Stimulated activated naive CD4-positive, alpha-beta T cell (primary cell): ENCODE measurements around the gene HAVCR1.
A peak's percentile ranks its signal among the peaks of the same experiment; 100 is the strongest.
"Not testable (repeated sequence)": the region's sequence is repeated elsewhere in the genome, so short reads cannot be mapped to it uniquely, and the experiment has no call there.

ENCODE experiments used
- DNase-seq, 6 experiments: peaks; one replicate each; lab custom pipeline; 2025; lab: John Stamatoyannopoulos, UW

HAVCR1 gene

GRCh38 chr5:157049605-157050004 lies 9.3 kb downstream of the HAVCR1 start:
- no peak for DNase-seq

DNA sequence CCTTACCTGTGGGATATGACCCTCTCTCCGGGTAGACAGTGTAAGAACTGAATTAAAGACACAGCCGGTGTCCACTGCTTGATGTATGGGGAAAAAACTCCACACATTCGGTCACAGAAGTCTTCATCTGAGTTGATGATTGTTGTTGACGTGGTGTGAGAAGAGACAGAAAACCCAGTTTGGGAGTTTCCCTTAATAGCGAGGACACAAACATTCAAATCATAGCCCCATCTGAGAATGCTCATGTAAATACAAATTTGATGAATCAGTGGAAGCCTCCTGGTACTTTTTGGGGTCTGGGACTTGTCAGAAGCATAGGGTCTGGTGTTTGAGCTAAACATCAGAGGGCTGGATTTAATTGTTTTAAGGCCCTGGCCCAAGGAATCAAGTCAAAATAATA lies 11.0 kb downstream of the HAVCR1 start:
- DNase-seq: no peak

DNA sequence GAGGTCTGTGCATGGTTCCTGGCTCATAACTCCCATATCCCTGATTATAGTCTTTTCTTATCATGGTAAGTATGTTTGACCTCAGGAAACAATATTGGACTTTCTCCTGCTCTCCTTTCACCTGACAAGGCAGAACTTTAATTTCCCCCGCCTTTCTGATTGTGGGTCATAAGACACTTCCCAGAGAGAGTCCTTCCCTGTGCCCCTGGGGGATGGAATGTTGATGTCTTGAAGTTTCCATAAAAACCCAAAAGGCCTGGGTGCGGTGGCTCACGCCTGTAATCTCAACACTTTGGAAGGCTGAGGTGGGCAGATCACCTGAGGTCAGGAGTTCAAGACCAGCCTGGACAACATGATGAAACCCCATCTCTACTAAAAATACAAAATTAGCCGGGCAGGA lies 11.9 kb downstream of the HAVCR1 start:
- DNase-seq: not testable (repeated sequence)

DNA sequence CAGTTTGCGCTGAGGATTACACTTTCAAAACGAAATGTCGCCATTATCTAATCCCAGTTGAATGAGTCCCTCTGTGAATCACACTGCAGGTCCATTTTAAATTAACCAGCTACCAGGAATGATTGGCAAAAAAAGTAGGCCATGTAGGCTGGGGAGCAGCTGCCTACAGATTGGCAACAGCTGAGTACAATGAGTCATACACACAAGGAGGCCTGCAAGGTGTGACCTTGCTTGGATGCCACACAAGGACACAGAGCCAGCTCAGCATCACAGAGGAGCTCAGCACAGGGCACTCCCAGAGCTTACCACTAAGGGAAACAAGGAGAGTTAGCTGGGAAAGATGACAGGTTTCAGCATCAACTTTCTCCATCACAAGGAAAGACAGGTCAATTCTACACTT lies 12.9 kb downstream of the HAVCR1 start:
- no peak for DNase-seq

- DNase-seq: no peak
Observed at GRCh38 chr5:157045601-157046000, 13.3 kb downstream of the HAVCR1 start.

- DNase-seq: no peak
Observed at GRCh38 chr5:157038568-157039187, 20.2 kb downstream of the HAVCR1 start.

DNA sequence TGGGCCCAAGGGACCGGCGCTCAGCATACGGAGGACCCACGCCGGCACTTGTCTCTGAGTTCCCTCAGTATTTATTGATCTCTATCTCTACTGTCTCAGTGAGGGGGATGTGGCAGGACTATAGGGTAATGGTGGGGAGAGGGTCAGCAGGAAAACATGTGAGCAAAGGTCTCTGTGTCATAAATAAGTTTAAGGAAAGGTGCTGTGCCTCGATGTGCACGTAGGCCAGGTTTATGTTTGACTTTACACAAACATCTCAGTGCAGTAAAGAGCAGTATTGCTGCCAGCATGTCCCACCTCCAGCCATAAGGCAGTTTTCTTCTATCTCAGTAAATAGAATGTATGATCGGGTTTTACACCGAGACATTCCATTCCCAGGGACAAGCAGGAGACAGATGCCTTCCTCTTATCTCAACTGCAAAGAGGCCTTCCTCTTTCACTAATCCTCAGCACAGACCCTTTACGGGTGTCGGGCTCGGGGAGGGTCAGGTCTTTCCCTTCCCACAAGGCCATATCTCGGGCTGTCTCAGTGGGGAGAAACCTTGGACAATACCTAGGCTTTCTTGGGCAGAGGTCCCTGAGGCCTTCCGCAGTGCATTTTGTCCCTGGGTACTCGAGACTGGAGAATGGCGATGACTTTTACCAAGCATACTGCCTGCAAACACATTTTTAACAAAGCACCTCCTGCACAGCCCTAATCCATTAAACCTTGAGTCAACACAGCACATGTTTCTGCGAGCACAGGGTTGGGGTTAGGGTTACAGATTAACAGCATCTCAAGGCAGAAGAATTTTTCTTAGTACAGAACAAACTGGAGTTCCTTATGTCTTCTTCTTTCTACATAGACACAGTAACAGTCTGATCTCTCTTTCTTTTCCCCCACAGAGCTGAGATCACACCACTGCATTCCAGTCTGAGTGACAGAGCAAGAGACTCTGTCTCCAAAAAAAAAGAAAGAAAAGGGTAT lies 24.5 kb downstream of the HAVCR1 start:
- not testable (repeated sequence) for DNase-seq

GRCh38 chr5:157033071-157033583 lies 25.8 kb downstream of the HAVCR1 start:
- no peak for DNase-seq

DNA sequence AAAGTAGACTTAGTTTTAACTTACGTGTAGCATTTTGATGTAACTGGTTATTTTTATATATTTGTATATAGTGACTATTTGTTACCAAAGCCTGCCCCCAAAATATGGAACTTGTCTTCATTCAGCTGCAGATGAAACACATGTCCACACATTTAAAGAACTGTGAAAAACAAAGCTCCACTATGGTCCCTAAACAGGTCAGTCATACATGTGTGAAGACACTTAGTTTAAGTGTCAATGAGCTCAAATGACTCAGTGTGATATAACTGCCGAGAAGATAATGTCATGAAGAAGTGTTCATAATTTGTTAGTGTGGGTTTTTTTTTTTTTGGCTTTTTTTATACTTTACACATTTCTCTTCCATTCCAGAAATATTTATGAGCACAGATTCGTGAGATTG lies 28.2 kb downstream of the HAVCR1 start:
- DNase-seq: no peak

GRCh38 chr5:157029457-157029856 lies 29.5 kb downstream of the HAVCR1 start:
- no peak for DNase-seq

GRCh38 chr5:157027663-157028062 lies 31.3 kb downstream of the HAVCR1 start:
- not testable (repeated sequence) for DNase-seq

DNA sequence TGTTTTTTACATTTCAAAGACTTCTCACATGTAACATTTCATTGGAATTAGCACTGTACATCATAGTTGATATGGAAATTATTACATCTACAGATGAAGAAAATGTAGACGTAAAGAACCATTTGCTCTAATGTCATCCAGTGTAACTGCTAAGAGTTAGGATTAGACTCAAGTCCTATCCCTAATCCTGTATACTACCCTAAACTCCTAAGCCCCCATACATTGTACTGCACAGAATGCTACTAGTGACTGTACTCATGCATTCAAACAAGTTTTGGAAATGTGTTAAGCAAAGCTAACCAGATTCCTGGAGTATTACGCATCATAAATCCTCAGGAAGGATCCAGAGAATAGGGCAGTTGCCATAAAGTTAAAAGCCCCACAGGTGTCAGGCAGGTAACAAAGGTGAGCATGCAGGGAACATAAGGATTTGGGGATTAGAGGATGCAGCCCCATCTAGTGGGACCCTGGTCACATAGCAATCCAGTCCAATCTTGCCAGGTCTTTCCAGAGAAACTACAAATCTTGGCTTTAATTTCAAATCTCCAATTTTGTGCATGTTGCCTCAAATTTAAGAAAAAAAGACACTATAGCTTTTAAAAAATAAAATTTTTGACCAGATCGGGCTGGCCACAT lies 32.0 kb downstream of the HAVCR1 start:
- DNase-seq: no peak

DNA sequence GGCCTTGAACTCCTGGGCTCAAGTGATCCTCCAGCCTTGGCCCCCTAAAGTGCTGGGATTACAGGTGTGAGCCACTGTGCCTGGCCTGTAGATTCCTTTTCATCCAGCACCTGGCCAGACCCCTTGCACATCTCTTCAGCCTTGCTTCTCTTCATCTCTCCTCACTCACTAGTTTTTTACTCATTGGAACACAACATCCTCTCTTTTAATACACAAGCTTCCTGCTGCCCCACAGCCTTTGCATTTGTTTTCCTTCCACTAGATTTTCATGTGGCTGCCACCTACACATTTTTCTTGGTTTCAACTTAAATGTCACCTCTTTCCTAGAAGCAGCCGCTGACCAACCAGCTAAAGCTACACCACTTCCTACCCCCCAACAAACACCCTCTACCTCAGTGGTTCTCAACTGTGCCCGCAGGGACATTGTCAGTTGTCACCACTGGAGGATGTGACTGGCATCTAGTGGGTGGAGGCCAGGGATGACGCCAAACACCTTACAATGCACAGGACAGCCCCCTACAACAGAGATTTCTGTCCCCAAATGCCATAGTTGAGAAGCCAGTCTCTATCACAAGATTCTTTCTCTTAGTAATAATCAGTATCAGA lies 33.7 kb downstream of the HAVCR1 start:
- DNase-seq: peak in 3 of 6 experiments; percentile 45 to 60 (median 48)

DNA sequence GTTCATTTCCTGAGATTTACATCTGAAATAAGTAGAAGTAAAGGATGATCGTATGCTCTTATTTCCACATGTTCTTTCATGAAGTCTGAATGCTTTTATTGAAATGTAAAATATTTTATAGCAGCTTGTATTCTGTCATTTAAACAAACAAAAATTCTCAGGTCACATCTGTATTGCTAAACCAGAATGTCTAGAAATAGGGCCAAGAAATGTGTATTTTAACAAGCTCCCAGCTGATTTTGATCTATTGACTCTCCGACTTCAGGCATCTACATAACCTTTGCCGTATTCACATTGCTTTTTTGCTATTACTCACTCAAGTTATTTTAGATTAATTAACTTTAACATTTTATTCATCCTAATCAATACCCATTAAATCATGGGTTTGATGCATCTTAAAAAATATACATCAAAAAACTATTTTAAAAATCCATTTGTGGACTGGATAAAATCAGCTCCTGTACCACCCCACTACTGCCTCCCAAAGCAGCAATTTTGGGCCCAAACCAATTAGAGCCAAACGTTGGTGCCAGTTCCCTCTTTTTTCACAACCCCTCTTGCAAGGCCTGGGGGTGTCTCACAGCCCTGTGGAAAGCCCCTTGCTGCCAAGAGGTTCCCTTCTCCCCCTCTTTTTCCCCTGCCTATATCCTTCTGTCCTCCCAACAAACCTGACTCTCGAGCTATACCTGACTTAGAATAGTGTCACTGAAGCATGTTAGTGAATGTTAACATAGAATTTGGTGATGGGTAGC lies 34.5 kb downstream of the HAVCR1 start:
- DNase-seq: no peak

GRCh38 chr5:157022024-157022423 lies 36.9 kb downstream of the HAVCR1 start:
- DNase-seq: no peak

- no peak for DNase-seq
Observed at GRCh38 chr5:157020511-157021222, 38.2 kb downstream of the HAVCR1 start.

DNA sequence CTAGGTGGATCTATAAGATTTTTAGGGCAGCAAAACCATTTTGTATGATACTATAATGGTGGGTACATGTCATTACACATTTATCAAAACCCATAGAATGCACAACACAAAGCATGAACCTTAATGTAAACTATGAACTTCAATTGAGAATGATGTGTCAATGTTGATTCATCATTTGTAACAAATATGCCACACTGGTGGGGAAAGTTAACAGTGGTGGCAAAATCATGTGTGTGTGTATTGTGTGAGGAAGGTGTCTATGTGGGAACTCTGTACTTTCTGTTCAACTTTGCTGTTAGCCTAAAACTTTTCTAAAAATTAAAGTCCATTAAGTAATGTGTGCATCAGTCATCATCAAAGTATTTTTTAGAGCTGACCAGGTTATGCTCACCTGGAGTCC lies 38.9 kb downstream of the HAVCR1 start:
- DNase-seq: no peak

DNA sequence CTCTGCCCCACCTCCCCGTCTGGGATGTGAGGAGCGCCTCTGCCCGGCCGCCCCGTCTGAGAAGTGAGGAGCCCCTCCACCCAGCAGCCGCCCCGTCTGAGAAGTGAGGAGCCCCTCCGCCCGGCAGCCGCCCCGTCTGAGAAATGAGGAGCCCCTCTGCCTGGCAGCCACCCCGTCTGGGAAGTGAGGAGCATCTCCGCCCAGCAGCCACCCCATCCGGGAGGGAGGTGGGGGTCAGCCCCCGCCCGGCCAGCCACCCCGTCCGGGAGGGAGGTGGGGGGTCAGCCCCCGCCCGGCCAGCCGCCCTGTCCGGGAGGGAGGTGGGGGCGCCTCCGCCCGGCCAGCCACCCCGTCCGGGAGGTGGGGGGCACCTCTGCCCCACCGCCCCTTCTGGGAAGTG lies 44.8 kb downstream of the HAVCR1 start:
- DNase-seq: not testable (repeated sequence)

DNA sequence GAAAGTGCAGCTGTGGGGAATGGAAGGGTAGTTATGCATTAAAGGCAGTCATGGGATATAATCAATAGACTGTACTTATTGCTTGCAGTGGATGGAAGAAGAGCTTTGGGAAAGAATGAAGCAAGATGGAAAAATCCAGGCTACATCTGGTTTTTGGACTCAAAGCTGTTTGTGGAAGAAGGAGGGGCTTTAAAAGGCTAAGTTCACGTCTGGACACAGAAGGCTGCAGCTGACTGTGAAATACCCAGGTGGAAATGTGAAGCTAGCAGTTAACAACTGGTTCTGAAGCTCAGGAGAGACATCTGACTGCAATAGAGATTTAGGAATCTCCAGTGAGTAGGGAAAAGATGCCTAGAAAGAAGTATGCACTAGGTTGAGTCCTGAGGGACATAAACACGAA lies 52.7 kb downstream of the HAVCR1 start:
- no peak for DNase-seq

- no peak for DNase-seq
Observed at GRCh38 chr5:157004893-157005551, 53.9 kb downstream of the HAVCR1 start.
